ENCODE results near the gene PITX2. TPM values are rescaled to one million over a fixed set of nuclear protein-coding genes. Genes with fewer than 3 reads are reported as not detected.
A peak's percentile ranks its signal among the peaks of the same experiment; 100 is the strongest.

Gene PITX2
- total RNA-seq (not detected), total RNA-seq (0 reads per million in 2 donors)

- no peak for DNase-seq
- no peaks in the 10 kb centered on the region for H3K9me3 ChIP-seq (ENCODE audit: control insufficient read depth, low read length, poor library complexity, severe bottlenecking)
- H3K4me3 Mint-ChIP-seq = peak within 1 kb of the TSS; percentile 73
- peak; percentile 61 for ATAC-seq
- peaks cover 2% of the 10 kb centered on the region for H3K36me3 Mint-ChIP-seq (ENCODE audit: low read depth)
- H3K4me1 Mint-ChIP-seq = peaks cover 2% of the 10 kb centered on the region
- peak within 1 kb of the TSS; percentile 5 for H3K27ac Mint-ChIP-seq
- peaks cover 97% of the 10 kb centered on the region for H3K27me3 Mint-ChIP-seq
These were observed at the start of gene PITX2 for GRCh38 chr4:110622841-110623717. Gene PITX2, minus strand, starts transcription at chr4:110623077. Its CDS starts 617 bp downstream, at chr4:110622460.

DNA sequence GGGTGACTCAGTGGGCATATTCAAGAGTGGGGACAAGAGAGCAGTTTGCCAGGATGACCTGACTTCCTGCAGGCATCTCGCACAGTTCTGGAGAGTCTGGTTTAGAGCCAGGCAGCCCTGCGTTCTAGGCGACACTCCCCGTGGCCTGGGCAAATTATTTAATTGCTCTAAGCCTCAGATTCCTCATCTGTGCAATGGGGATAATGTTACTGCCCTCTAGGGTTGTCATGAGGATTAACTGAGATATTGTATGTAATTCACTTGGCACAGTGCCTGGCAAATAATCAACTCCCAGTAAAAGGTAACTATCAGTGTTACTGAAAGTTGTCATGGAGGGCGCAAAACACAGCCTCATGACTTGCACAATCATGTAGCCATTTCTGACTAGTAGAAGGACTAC lies 48.8 kb upstream of the PITX2 start:
- H3K9me3 ChIP-seq (ENCODE audit: control insufficient read depth, low read length, poor library complexity, severe bottlenecking) = no peaks in the 10 kb centered on the region
- Mint-ChIP-seq H3K27ac (no peak overlapping the region), H3K27me3 (peaks cover 5% of the 10 kb centered on the region), H3K36me3 (ENCODE audit: low read depth) (no peaks in the 10 kb centered on the region), H3K4me3 (no peak overlapping the region), H3K4me1 (no peaks in the 10 kb centered on the region)
- DNase-seq (no peak), ATAC-seq (no peak)

DNA sequence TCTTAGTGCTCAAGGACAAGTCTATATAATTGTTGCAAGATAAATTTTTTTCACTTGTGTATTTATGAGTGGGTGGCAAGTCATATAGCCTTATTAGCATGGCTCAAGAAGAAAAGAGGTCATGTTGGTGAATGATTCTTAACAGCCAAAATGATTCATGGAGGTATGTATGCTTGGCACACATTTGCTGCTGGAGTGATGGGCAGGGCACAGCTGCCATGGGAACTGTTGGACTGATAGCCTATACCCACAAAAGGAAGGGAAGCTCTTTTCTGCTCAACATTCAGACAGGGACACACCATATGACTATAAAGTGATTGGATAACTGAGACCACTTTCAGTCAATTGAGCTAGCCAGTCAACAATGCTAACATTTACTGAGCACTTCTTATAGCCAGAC lies 46.8 kb upstream of the PITX2 start:
- H3K27ac Mint-ChIP-seq = no peak overlapping the region
- no peaks in the 10 kb centered on the region for H3K9me3 ChIP-seq (ENCODE audit: control insufficient read depth, low read length, poor library complexity, severe bottlenecking)
- no peaks in the 10 kb centered on the region for H3K36me3 Mint-ChIP-seq (ENCODE audit: low read depth)
- H3K27me3 Mint-ChIP-seq = peaks cover 5% of the 10 kb centered on the region
- no peaks in the 10 kb centered on the region for H3K4me1 Mint-ChIP-seq
- H3K4me3 Mint-ChIP-seq = no peak overlapping the region
- no peak for DNase-seq
- ATAC-seq = no peak

- H3K9me3 ChIP-seq (ENCODE audit: control insufficient read depth, low read length, poor library complexity, severe bottlenecking) = no peaks in the 10 kb centered on the region
- ATAC-seq (no peak), DNase-seq (no peak)
- peaks cover 5% of the 10 kb centered on the region for H3K27me3 Mint-ChIP-seq
- no peaks in the 10 kb centered on the region for H3K36me3 Mint-ChIP-seq (ENCODE audit: low read depth)
- H3K27ac Mint-ChIP-seq = no peak overlapping the region
- H3K4me1 Mint-ChIP-seq = no peaks in the 10 kb centered on the region
- no peak overlapping the region for H3K4me3 Mint-ChIP-seq
These were observed 45.8 kb upstream of the PITX2 start for GRCh38 chr4:110668463-110669235.

- H3K9me3 ChIP-seq (ENCODE audit: control insufficient read depth, low read length, poor library complexity, severe bottlenecking) = no peaks in the 10 kb centered on the region
- no peak overlapping the region for H3K4me3 Mint-ChIP-seq
- H3K4me1 Mint-ChIP-seq = no peaks in the 10 kb centered on the region
- peaks cover 5% of the 10 kb centered on the region for H3K27me3 Mint-ChIP-seq
- ATAC-seq (no peak), DNase-seq (no peak)
- H3K27ac Mint-ChIP-seq = no peak overlapping the region
- no peaks in the 10 kb centered on the region for H3K36me3 Mint-ChIP-seq (ENCODE audit: low read depth)
These were observed 44.8 kb upstream of the PITX2 start for GRCh38 chr4:110667670-110668069.

- H3K27me3 Mint-ChIP-seq = peaks cover 15% of the 10 kb centered on the region
- no peak overlapping the region for H3K27ac Mint-ChIP-seq
- H3K36me3 Mint-ChIP-seq (ENCODE audit: low read depth) = peaks cover 2% of the 10 kb centered on the region
- H3K4me1 Mint-ChIP-seq = no peaks in the 10 kb centered on the region
- ATAC-seq (no peak), DNase-seq (no peak)
- H3K9me3 ChIP-seq (ENCODE audit: control insufficient read depth, low read length, poor library complexity, severe bottlenecking) = no peaks in the 10 kb centered on the region
- H3K4me3 Mint-ChIP-seq = no peak overlapping the region
These were observed 43.2 kb upstream of the PITX2 start for GRCh38 chr4:110666030-110666429.

- Mint-ChIP-seq H3K4me3 (no peak overlapping the region), H3K27me3 (peaks cover 21% of the 10 kb centered on the region), H3K36me3 (ENCODE audit: low read depth) (peaks cover 2% of the 10 kb centered on the region), H3K27ac (no peak overlapping the region), H3K4me1 (no peaks in the 10 kb centered on the region)
- DNase-seq = no peak
- H3K9me3 ChIP-seq (ENCODE audit: control insufficient read depth, low read length, poor library complexity, severe bottlenecking) = no peaks in the 10 kb centered on the region
- no peak for ATAC-seq
These were observed 41.0 kb upstream of the PITX2 start for GRCh38 chr4:110663738-110664444.

DNA sequence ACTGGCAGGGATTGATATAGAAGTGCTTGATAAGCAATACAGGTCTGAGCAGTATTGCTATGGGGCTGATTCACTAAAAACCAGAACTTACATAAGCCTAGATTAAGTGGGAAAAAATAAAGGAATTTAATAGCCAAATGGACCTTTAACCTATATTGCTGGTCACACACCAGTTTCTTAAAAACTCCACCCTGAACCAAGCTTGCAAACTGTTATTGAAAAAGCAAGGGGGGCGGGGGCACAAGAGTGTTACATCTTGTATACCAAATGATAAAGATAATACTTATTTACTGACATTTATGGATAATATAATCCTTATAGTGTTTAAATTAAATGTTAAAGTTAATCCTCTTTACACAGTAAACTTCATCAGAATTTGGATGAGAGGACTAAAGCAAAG lies 40.3 kb upstream of the PITX2 start:
- Mint-ChIP-seq H3K4me3 (no peak overlapping the region), H3K36me3 (ENCODE audit: low read depth) (peaks cover 2% of the 10 kb centered on the region), H3K4me1 (no peaks in the 10 kb centered on the region), H3K27me3 (peaks cover 28% of the 10 kb centered on the region), H3K27ac (no peak overlapping the region)
- no peak for DNase-seq
- ATAC-seq = no peak
- no peaks in the 10 kb centered on the region for H3K9me3 ChIP-seq (ENCODE audit: control insufficient read depth, low read length, poor library complexity, severe bottlenecking)

GRCh38 chr4:110660755-110661154 lies 37.9 kb upstream of the PITX2 start:
- H3K4me1 Mint-ChIP-seq = no peaks in the 10 kb centered on the region

DNA sequence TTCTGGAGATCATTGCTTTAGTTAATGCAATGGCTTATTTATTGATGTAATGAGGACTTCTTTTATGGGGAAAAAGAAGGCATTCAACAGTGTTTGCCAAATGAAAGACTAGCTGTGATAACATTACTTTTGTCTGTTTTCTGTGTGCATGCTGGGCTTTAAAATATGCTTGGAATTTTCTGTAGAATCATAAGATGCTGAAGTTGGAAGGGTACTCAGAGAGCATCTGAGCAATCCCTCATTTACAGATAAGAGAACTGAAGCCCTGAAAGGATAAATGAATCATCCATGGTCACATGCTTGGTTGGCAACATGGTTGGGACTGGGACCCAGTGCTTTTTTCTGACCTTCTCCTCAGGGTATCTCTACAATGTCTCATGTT lies 31.4 kb upstream of the PITX2 start:
- DNase-seq = no peak
- Mint-ChIP-seq H3K4me3 (no peak overlapping the region), H3K36me3 (ENCODE audit: low read depth) (no peaks in the 10 kb centered on the region), H3K27ac (no peak overlapping the region), H3K4me1 (no peaks in the 10 kb centered on the region), H3K27me3 (peaks cover 30% of the 10 kb centered on the region)
- ATAC-seq = no peak
- no peaks in the 10 kb centered on the region for H3K9me3 ChIP-seq (ENCODE audit: control insufficient read depth, low read length, poor library complexity, severe bottlenecking)

More at GRCh38 chr4:110660755-110661154, 37.9 kb upstream of the PITX2 start:
- Mint-ChIP-seq H3K27me3 (peaks cover 41% of the 10 kb centered on the region), H3K36me3 (ENCODE audit: low read depth) (peaks cover 2% of the 10 kb centered on the region), H3K4me3 (no peak overlapping the region), H3K27ac (no peak overlapping the region)
- ATAC-seq (no peak), DNase-seq (no peak)
- H3K9me3 ChIP-seq (ENCODE audit: control insufficient read depth, low read length, poor library complexity, severe bottlenecking) = no peaks in the 10 kb centered on the region

- Mint-ChIP-seq H3K4me1 (no peaks in the 10 kb centered on the region), H3K4me3 (no peak overlapping the region), H3K36me3 (ENCODE audit: low read depth) (no peaks in the 10 kb centered on the region), H3K27me3 (peaks cover 26% of the 10 kb centered on the region), H3K27ac (no peak overlapping the region)
- ATAC-seq (no peak), DNase-seq (no peak)
- H3K9me3 ChIP-seq (ENCODE audit: control insufficient read depth, low read length, poor library complexity, severe bottlenecking) = no peaks in the 10 kb centered on the region
These were observed 30.7 kb upstream of the PITX2 start for GRCh38 chr4:110653321-110654253.

GRCh38 chr4:110644008-110644407 lies 21.1 kb upstream of the PITX2 start:
- no peak overlapping the region for H3K27ac Mint-ChIP-seq
- peaks cover 74% of the 10 kb centered on the region for H3K27me3 Mint-ChIP-seq
- peaks cover 2% of the 10 kb centered on the region for H3K36me3 Mint-ChIP-seq (ENCODE audit: low read depth)
- ATAC-seq = no peak
- DNase-seq = no peak
- no peaks in the 10 kb centered on the region for H3K4me1 Mint-ChIP-seq
- no peak overlapping the region for H3K4me3 Mint-ChIP-seq
- H3K9me3 ChIP-seq (ENCODE audit: control insufficient read depth, low read length, poor library complexity, severe bottlenecking) = no peaks in the 10 kb centered on the region

Data from T-helper 17 cell (primary cell).